ENCODE data around the gene UFD1.

Gene UFD1

GRCh38 chr22:19401483-19401882 lies 77.5 kb downstream of the UFD1 start:
- in situ Hi-C loops (cut with HindIII; ENCODE audit: low pct_ligation_motif_present, low sequenced_read_pairs) = no loop called here
- DNase-seq = no peak
- no peak for TF ChIP-seq CTCF (IDR thresholded peaks at IDR 0.05; ENCODE audit: low read depth, low read length, missing control alignments)
- H3K27ac ChIP-seq = no peak overlapping the region
- H3K4me3 ChIP-seq (ENCODE audit: low read depth, low read length) = no peak overlapping the region
- H3K36me3 ChIP-seq (replicated peaks) = peaks cover 62% of the 10 kb centered on the region
- no peaks in the 10 kb centered on the region for H3K27me3 ChIP-seq (replicated peaks)

- in situ Hi-C loops (cut with HindIII; ENCODE audit: low pct_ligation_motif_present, low sequenced_read_pairs) = no loop called here
- H3K27me3 ChIP-seq (replicated peaks) = no peaks in the 10 kb centered on the region
- no peak for DNase-seq
- H3K27ac ChIP-seq = no peak overlapping the region
- no peak for TF ChIP-seq CTCF (IDR thresholded peaks at IDR 0.05; ENCODE audit: low read depth, low read length, missing control alignments)
- peaks cover 62% of the 10 kb centered on the region for H3K36me3 ChIP-seq (replicated peaks)
- H3K4me3 ChIP-seq (ENCODE audit: low read depth, low read length) = no peak overlapping the region
Observed at GRCh38 chr22:19400881-19401280, 78.1 kb downstream of the UFD1 start.

Measured in brain microvascular endothelial cell (primary cell).